ENCODE data around the gene ZBTB5. TPM values are rescaled to one million over a fixed set of nuclear protein-coding genes. Genes with fewer than 3 reads are reported as not detected.

The ZBTB5 gene
- total RNA-seq, 1 experiment from 2014 or later = 9.1 TPM

DNA sequence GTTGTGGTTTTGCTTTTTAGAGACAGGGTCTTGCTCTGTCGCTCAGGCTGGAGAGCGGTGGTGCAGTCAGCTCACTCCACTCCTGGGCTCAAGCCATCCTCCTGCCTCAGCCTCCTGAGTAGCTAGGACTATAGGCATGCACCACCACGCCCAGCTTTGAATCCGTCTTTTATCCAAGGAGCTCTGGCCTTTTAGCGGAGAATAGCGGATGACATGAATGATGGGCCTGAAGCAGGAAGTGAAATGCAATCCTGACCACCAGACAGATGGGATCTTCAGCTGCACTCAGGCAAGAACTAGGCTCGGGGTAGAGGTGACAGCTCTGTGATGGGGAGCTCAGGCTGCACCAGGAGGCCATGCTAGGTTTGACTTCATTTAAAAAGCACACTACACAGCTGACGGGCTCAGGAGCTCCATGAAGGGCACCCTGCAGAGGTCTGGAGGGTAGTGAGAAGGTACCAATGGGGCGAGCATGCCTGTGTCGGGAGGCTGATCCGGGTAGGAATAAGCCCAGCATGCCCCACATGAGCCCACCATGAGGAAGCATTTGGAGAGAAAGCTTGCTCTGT is 42.4 kb upstream of the ZBTB5 start:
- Histone ChIP-seq H2BK20ac (ENCODE audit: low read depth, low read length, poor library complexity, severe bottlenecking) (no peak overlapping the region), H3K79me2 (ENCODE audit: insufficient read depth, low read length) (no peaks in the 10 kb centered on the region), H3K4me2 (ENCODE audit: insufficient read depth, insufficient read length, low read length) (no peak overlapping the region), H3K27ac (ENCODE audit: insufficient read length, low read depth, low read length) (no peak overlapping the region), H3K9ac (ENCODE audit: extremely low read depth, insufficient read length, low read length) (no peak overlapping the region), H2BK12ac (ENCODE audit: insufficient read length, low read depth, low read length) (no peak overlapping the region), H3T11ph (ENCODE audit: low read length) (no peak overlapping the region), H3K14ac (ENCODE audit: insufficient read depth, low read length) (no peak overlapping the region), H4K5ac (ENCODE audit: insufficient read length, low read depth, low read length) (no peak overlapping the region), H4K20me1 (ENCODE audit: control insufficient read depth, insufficient read depth, insufficient read length) (no peaks in the 10 kb centered on the region), H3K79me1 (ENCODE audit: insufficient read depth, low read depth, low read length, poor library complexity, severe bottlenecking) (no peaks in the 10 kb centered on the region), H3K4ac (ENCODE audit: low read depth, low read length) (no peak overlapping the region), H2BK15ac (ENCODE audit: low read depth, low read length) (no peak overlapping the region), H3K18ac (ENCODE audit: insufficient read length, low read depth, low read length) (no peak overlapping the region), H3K23me2 (ENCODE audit: insufficient read length, low read depth, low read length, poor library complexity, severe bottlenecking) (no peaks in the 10 kb centered on the region), H2AFZ (ENCODE audit: low read length) (no peak overlapping the region), H3K56ac (ENCODE audit: insufficient read length, low read depth, low read length) (no peak overlapping the region), H4K8ac (replicated peaks; ENCODE audit: insufficient read length, low read depth, low read length) (no peak overlapping the region), H3K4me1 (ENCODE audit: insufficient read depth, low read length) (no peaks in the 10 kb centered on the region), H3K9me3 (ENCODE audit: control insufficient read depth, low read depth, low read length) (no peaks in the 10 kb centered on the region), H2BK5ac (ENCODE audit: insufficient read length, low read length) (no peak overlapping the region), H2AK5ac (ENCODE audit: insufficient read length, low read length) (no peak overlapping the region), H3K23ac (ENCODE audit: insufficient read length, low read depth, low read length) (no peak overlapping the region), H2BK120ac (ENCODE audit: low read depth, low read length, poor library complexity, severe bottlenecking) (no peak overlapping the region), H3K27me3 (ENCODE audit: insufficient read depth, low read length) (no peaks in the 10 kb centered on the region), H4K91ac (ENCODE audit: insufficient read length, low read depth, low read length) (no peak overlapping the region)
- H3K4me3 Mint-ChIP-seq = no peak overlapping the region
- DNase-seq = no peak
- TF ChIP-seq, protein P1, sequence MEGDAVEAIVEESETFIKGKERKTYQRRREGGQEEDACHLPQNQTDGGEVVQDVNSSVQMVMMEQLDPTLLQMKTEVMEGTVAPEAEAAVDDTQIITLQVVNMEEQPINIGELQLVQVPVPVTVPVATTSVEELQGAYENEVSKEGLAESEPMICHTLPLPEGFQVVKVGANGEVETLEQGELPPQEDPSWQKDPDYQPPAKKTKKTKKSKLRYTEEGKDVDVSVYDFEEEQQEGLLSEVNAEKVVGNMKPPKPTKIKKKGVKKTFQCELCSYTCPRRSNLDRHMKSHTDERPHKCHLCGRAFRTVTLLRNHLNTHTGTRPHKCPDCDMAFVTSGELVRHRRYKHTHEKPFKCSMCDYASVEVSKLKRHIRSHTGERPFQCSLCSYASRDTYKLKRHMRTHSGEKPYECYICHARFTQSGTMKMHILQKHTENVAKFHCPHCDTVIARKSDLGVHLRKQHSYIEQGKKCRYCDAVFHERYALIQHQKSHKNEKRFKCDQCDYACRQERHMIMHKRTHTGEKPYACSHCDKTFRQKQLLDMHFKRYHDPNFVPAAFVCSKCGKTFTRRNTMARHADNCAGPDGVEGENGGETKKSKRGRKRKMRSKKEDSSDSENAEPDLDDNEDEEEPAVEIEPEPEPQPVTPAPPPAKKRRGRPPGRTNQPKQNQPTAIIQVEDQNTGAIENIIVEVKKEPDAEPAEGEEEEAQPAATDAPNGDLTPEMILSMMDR (conservative IDR thresholded peaks at IDR 0.05) = no peak
- H3K36me3 Mint-ChIP-seq (ENCODE audit: insufficient read depth in 1 of 3, low read depth in 3 of 3) = peaks cover 22 to 53% (median 23%) of the 10 kb centered on the region in 3 experiments; a peak in 6 of 7 replicates
- WGBS (ENCODE audit: extremely low coverage, insufficient read length, low lambda C conversion rate) = no CpG with 5 or more reads among the region's 11 CpGs
- H3K27me3 Mint-ChIP-seq (ENCODE audit: low read depth) = no peaks in the 10 kb centered on the region; the same call in 1 of the 2 replicates
- H3K9me3 Mint-ChIP-seq = no peaks in the 10 kb centered on the region
- H3K4me1 Mint-ChIP-seq = 0 out of 4 replicates have a peak, but pooled peaks cover 0 to 2% of the 10 kb centered on the region in 2 experiments
- no peak overlapping the region; a peak in 1 of 7 replicates for H3K27ac Mint-ChIP-seq

Measured in H9 (cell line).